ENCODE measurements around the gene SCYGR5. TPM values are rescaled to one million over a fixed set of nuclear protein-coding genes. Genes with fewer than 3 reads are reported as not detected.

SCYGR5 gene
- total RNA-seq, 4 donors from 2014 or later = not detected

GRCh38 chr2:227696990-227697679, 30.5 kb downstream of the SCYGR5 start:
- TF ChIP-seq EP300 (IDR thresholded peaks at IDR 0.05; ENCODE audit: low read depth) (no peak), POLR2AphosphoS5 (IDR thresholded peaks at IDR 0.05) (no peak), POLR2A (IDR thresholded peaks at IDR 0.05) (no peak), CTCF (IDR thresholded peaks at IDR 0.05) (no peak)
- in situ Hi-C loops (cut with MboI; ENCODE audit: low pct_ligation_motif_present in 1 of 4, low pct_unique_long_range_greater_than_20kb in 1 of 4, low sequenced_read_pairs in 3 of 4) = no loop called here
- no peaks in the 10 kb centered on the region for H3K9me3 ChIP-seq
- H3K4me1 ChIP-seq = peaks cover 0 to 5% (median 0%) of the 10 kb centered on the region in 4 donors
- no peaks in the 10 kb centered on the region for H3K27me3 ChIP-seq
- H3K36me3 ChIP-seq = no peaks in the 10 kb centered on the region
- H3K4me3 ChIP-seq = no peak overlapping the region
- intact Hi-C loops (cut with DNase I; ENCODE audit: low total_unique reads) = no loop called here
- 55 to 57% methylated on average over 2 of the region's 2 CpGs for WGBS, 2 donors (ENCODE audit: low coverage in 1 of 2)
- H3K27ac ChIP-seq = no peak overlapping the region
- DNase-seq = no peak

GRCh38 chr2:227701556-227701955, 35.0 kb downstream of the SCYGR5 start:
- Histone ChIP-seq H3K27me3 (no peaks in the 10 kb centered on the region), H3K9me3 (no peaks in the 10 kb centered on the region), H3K36me3 (no peaks in the 10 kb centered on the region), H3K4me3 (no peak overlapping the region), H3K27ac (peak overlapping the region in 1 of 4 donors; percentile 6), H3K4me1 (peaks cover 0 to 24% (median 4%) of the 10 kb centered on the region in 4 donors)
- DNase-seq = no peak
- intact Hi-C loops (cut with DNase I; ENCODE audit: low total_unique reads) = no loop called here
- in situ Hi-C loops (cut with MboI; ENCODE audit: low pct_ligation_motif_present in 1 of 4, low pct_unique_long_range_greater_than_20kb in 1 of 4, low sequenced_read_pairs in 3 of 4) = no loop called here
- WGBS, 2 donors (ENCODE audit: low coverage in 1 of 2) = 38 to 52% methylated on average over 2 to 3 of the region's 3 CpGs
- TF ChIP-seq POLR2AphosphoS5 (IDR thresholded peaks at IDR 0.05) = no peak
- TF ChIP-seq POLR2A (IDR thresholded peaks at IDR 0.05) = no peak
- TF ChIP-seq EP300 (IDR thresholded peaks at IDR 0.05; ENCODE audit: low read depth) = no peak
- no peak for TF ChIP-seq CTCF (IDR thresholded peaks at IDR 0.05)

- H3K4me1 ChIP-seq = peaks cover 0 to 32% (median 6%) of the 10 kb centered on the region in 4 donors
- intact Hi-C loops (cut with DNase I; ENCODE audit: low total_unique reads) (no loop called here), in situ Hi-C loops (cut with MboI; ENCODE audit: low pct_ligation_motif_present in 1 of 4, low pct_unique_long_range_greater_than_20kb in 1 of 4, low sequenced_read_pairs in 3 of 4) (no loop called here)
- TF ChIP-seq EP300 (IDR thresholded peaks at IDR 0.05; ENCODE audit: low read depth) = no peak
- no peak overlapping the region for H3K27ac ChIP-seq
- DNase-seq = no peak
- no peaks in the 10 kb centered on the region for H3K36me3 ChIP-seq
- no peak overlapping the region for H3K4me3 ChIP-seq
- WGBS, 2 donors (ENCODE audit: low coverage in 1 of 2) = 33% methylated on average over 4 of the region's 4 CpGs; no CpG with 5 or more reads in 1 of the 2 donors
- no peaks in the 10 kb centered on the region for H3K27me3 ChIP-seq
- no peaks in the 10 kb centered on the region for H3K9me3 ChIP-seq
Measured at GRCh38 chr2:227703280-227703732, 36.7 kb downstream of the SCYGR5 start.

- H3K27me3 ChIP-seq = no peaks in the 10 kb centered on the region
- H3K4me1 ChIP-seq = peaks cover 0 to 32% (median 6%) of the 10 kb centered on the region in 4 donors
- H3K9me3 ChIP-seq = no peaks in the 10 kb centered on the region
- intact Hi-C loops (cut with DNase I; ENCODE audit: low total_unique reads) (no loop called here), in situ Hi-C loops (cut with MboI; ENCODE audit: low pct_ligation_motif_present in 1 of 4, low pct_unique_long_range_greater_than_20kb in 1 of 4, low sequenced_read_pairs in 3 of 4) (no loop called here)
- no peak overlapping the region for H3K4me3 ChIP-seq
- DNase-seq = no peak
- WGBS, 2 donors (ENCODE audit: low coverage in 1 of 2) = 55 to 62% methylated on average over 3 of the region's 3 CpGs
- TF ChIP-seq CTCF (IDR thresholded peaks at IDR 0.05) (no peak), EP300 (IDR thresholded peaks at IDR 0.05; ENCODE audit: low read depth) (no peak), POLR2A (IDR thresholded peaks at IDR 0.05) (no peak), POLR2AphosphoS5 (IDR thresholded peaks at IDR 0.05) (no peak)
- no peaks in the 10 kb centered on the region for H3K36me3 ChIP-seq
- no peak overlapping the region for H3K27ac ChIP-seq
Measured at GRCh38 chr2:227703961-227704360, 37.4 kb downstream of the SCYGR5 start.

Data from transverse colon (tissue), 4 donors.